AG04449 (cell line): Measurements from ENCODE around the gene HOXA5.

Experiments
- CTCF ChIA-PET: fragments of 350-600 bp; formaldehyde crosslinking; extraction: SDS; loops from one replicate; lab custom pipeline; 2021; ENCODE audit warnings: antibody characterized with exemption; lab: Yijun Ruan, JAX
- POLR2A ChIA-PET: fragments of 400-600, 350-600 bp; formaldehyde crosslinking; extraction: SDS; loops from one replicate; lab custom pipeline; 2020; ENCODE audit warnings: antibody characterized with exemption, inconsistent platforms; lab: Yijun Ruan, JAX
- DNase-seq: peaks from one replicate; pipeline ENCODE4 v3.0.0-alpha.2; 2010; ENCODE audit warnings: low read depth, low spot score
- H3K4me3 ChIP-seq: 2 replicates; pipeline ENCODE4 v1.5.1; 2011; ENCODE audit warnings: low read depth, mild to moderate bottlenecking, control low read depth, low read length
- TF ChIP-seq, protein P1 (sequence below): IDR thresholded peaks from one replicate; pipeline ENCODE4 v1.5.1; 2011; ENCODE audit warnings: mild to moderate bottlenecking, moderate library complexity, low read length, control low read depth, inconsistent platforms; ENCODE audit not compliant: insufficient read depth; ENCODE audit errors: missing control alignments

The HOXA5 gene

DNA sequence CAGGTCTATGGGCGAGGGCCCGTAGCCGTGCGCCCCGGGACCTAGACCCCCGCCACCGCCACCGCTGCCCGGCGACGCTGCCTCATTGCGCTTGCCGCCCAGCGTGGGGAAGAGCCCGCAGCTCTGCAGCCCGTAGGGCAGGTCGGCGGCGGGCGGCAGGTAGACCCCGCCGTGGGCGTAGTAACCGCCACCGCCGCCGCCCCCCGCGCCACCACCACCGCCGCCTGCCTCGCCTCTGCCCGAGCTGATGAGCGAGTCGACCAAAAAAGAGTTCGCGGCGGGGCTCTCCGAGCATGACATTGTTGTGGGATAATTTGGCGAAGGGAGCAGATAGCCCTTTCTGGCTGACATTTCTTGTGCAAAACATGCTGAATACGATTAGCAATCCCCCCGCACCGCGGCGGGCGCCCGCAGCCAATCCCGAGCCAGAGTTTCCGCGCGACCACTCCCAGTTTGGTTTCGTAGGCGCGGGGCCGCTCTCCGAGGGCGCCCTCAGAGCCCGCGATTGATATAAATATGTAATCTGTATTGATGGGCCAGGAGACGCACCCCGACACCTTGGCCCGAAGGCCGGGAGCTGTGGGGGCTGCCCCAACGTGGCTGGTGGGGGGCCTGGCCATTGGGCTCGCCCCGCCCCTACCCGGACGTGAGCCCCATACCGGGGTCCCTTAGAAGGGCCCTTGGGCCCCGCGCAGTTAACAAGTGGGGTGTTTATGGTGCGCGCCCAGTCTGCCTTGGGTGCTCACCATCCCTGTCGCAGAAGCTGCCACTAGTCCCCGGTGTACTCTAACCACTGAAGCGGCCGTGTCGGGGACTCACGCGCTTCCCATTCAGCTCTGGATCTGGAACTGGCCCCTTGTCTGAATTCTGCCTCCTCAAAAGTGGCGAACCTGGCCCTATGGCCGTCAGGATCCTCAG, 30.7 kb upstream of the HOXA5 start, which contains the start of gene HOXA10:
Gene HOXA10, minus strand, starts transcription at position 365 of the 918 bp plus-strand sequence. Its CDS starts 14 bp downstream, at position 351.
- peak within 1 kb of the TSS; percentile 75 for H3K4me3 ChIP-seq
- CTCF ChIA-PET, result interaction anchor here (0.9 to 9.5 kb wide), 4 partner anchors 11 to 25 kb away, joined by 3 to 117 read pairs (median 3); partner anchors contain the start of genes HOXA13, HOXA3 and HOXA9

DNA sequence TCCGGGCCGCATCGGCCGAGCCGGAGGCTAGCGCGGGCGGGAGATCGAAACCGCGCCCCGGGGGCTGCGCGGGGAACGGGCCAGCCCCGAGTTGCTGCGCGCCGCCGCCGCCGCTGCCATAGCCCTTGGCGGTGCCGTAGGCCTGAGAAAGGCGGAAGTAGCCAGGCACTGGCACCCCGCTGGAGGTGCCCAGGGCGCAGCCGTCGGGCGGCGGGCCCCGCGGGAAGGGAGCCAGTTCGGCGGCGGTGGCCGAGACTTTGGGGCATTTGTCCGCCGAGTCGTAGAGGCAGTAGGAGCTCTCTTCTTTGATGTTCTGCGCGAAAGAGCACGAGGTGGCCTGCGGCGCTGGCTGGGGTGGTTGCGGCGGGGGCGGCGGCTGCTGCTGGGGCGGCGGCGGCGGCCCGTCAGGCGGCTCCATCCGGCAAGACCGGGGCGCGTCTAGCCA, 30.1 kb upstream of the HOXA5 start:
- peak overlapping the region; percentile 75 for H3K4me3 ChIP-seq

More for the DNA sequence above, 30.7 kb upstream of the HOXA5 start, which contains the start of gene HOXA10:
- DNase-seq, result no peak
- TF ChIP-seq, protein P1, sequence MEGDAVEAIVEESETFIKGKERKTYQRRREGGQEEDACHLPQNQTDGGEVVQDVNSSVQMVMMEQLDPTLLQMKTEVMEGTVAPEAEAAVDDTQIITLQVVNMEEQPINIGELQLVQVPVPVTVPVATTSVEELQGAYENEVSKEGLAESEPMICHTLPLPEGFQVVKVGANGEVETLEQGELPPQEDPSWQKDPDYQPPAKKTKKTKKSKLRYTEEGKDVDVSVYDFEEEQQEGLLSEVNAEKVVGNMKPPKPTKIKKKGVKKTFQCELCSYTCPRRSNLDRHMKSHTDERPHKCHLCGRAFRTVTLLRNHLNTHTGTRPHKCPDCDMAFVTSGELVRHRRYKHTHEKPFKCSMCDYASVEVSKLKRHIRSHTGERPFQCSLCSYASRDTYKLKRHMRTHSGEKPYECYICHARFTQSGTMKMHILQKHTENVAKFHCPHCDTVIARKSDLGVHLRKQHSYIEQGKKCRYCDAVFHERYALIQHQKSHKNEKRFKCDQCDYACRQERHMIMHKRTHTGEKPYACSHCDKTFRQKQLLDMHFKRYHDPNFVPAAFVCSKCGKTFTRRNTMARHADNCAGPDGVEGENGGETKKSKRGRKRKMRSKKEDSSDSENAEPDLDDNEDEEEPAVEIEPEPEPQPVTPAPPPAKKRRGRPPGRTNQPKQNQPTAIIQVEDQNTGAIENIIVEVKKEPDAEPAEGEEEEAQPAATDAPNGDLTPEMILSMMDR, result no peak
- POLR2A ChIA-PET, result interaction anchor here (2.2 to 5.5 kb wide), 3 partner anchors 8 to 12 kb away, joined by 9 to 33 read pairs (median 13); partner anchors contain the start of genes HOXA11 and HOXA9

DNA sequence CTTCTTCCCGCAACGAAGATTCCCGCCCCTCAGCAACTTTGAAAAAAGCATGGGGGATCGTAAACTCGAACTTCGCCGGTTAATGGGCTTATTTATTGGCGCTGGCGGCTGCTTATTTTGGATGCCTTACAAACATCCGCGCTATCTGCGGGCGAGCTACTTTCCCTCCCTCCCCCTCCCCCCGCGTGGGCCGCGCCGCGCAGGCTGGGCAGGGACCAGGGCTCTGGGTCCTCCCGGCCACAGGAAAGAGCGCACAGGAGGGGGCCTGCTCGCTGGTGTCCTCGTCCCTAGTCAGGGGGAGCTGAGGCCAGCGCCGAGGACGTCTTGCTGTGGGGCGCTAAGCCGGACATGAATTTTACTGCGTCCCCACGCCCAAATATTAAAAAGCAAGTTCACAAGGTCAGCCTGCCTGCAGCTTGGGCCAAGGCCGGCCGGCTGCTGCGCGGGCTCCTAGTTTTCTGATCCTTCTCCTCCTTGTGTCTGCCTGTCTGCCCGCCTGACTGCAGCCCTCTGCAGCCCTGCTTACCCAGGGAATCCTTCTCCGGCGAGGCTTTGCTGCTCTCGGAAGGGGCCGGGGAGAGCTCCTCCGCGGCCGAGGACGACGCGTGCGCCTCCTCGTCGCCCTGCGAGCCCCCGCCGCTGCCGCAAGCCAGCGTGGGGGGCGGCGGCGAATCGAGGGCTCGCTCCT, 29.5 kb upstream of the HOXA5 start:
- peak overlapping the region; percentile 75 for H3K4me3 ChIP-seq
- no peak for DNase-seq
- CTCF ChIA-PET, result interaction anchor here (1.3 to 9.5 kb wide), 5 partner anchors 9 to 22 kb away, joined by 3 to 117 read pairs (median 3); partner anchors contain the start of genes HOXA3, HOXA7 and HOXA9
- TF ChIP-seq, protein P1, result no peak
- POLR2A ChIA-PET, result interaction anchor here (0.8 to 5.5 kb wide), 3 partner anchors 9 to 11 kb away, joined by 3 to 33 read pairs (median 9); partner anchors contain the start of gene HOXA11

More for the DNA sequence above, 30.1 kb upstream of the HOXA5 start:
- POLR2A ChIA-PET, result interaction anchor here (2.8 to 5.5 kb wide), 2 partner anchors 11 to 12 kb away, joined by 9 to 33 read pairs; partner anchors contain the start of gene HOXA11
- CTCF ChIA-PET, result interaction anchor here (1.3 to 9.5 kb wide), 4 partner anchors 9 to 21 kb away, joined by 3 to 117 read pairs (median 3); partner anchors contain the start of genes HOXA3, HOXA7 and HOXA9
- TF ChIP-seq, protein P1, result no peak
- DNase-seq, result no peak

DNA sequence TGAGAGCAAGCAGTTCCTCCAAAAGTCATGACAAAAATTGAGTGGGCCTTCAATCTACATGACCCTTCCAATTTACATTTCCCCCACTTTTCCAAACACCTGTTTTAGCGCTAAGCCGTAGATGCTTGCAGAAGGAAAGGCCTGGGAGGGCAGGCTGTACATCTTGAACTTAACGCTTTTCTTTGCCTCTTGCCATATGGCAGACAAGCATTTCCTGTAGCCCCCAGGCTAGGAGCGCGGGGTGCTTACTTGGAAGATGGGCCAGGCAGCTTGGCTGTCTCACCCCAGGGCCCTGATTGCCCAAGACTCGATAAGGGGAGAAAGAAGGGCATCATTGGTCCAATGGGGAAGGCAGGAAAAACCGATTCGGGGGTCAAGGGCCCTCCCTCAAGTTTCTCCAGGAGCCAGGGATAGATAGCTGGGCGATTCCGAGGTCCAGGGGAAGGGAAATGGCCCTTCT, 28.9 kb upstream of the HOXA5 start:
- DNase-seq, result no peak
- TF ChIP-seq, protein P1, result no peak
- CTCF ChIA-PET, result interaction anchor here (1.0 to 9.5 kb wide), 8 partner anchors 6 to 1321 kb away, joined by 3 to 117 read pairs (median 3); partner anchors contain the start of genes HOXA3, HOXA7 and HOXA9
- POLR2A ChIA-PET, result interaction anchor here (0.8 to 5.5 kb wide), 4 partner anchors 8 to 1316 kb away, joined by 3 to 33 read pairs (median 8); partner anchors contain the start of gene HOXA11
- H3K4me3 ChIP-seq, result peak overlapping the region; percentile 75

DNA sequence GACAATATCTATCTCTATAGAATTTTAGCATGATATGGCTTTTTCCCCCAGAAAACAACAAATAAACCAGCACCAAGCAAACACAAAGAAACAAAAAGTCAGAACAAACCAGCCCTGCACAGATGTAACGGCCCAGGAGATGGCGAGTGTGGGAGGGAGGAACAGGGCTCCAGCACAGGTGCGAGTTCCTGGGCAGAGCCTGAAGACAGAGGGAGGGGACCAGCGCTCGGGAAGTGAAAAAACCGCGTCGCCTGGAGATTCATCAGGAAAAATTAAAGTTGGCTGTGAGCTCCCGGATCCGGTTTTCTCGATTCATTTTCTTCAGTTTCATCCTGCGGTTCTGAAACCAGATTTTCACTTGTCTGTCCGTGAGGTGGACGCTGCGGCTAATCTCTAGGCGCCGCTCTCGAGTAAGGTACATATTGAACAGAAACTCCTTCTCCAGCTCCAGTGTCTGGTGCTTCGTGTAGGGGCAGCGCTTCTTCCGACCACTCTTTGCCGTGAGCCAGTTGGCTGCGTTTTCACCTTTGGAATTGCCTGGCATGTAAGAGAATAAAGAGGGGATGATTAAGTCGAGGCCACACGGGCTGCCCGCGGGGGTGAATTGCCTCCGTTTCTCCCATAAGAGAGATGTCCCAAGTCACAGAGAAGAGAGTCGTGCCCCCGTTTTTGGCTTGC, 28.3 kb upstream of the HOXA5 start:
- H3K4me3 ChIP-seq, result peak overlapping the region; percentile 75
- no peak for DNase-seq
- ChIA-PET POLR2A (interaction anchor here (1.3 to 5.5 kb wide), 4 partner anchors 7 to 1315 kb away, joined by 6 to 53 read pairs (median 21); partner anchors contain the start of gene HOXA11), CTCF (interaction anchor here (1.0 to 9.5 kb wide), 6 partner anchors 7 to 1320 kb away, joined by 3 to 117 read pairs (median 4); partner anchors contain the start of genes HOXA7 and HOXA9)
- TF ChIP-seq, protein P1, result no peak
